COLO668 (cell line): ENCODE data around the gene LHX1.
A peak's percentile ranks its signal among the peaks of the same experiment; 100 is the strongest.

ENCODE experiments used
- DNase-seq: peaks from one replicate; lab custom pipeline; 2025; ENCODE audit not compliant: unreplicated experiment; lab: John Stamatoyannopoulos, UW

Gene LHX1

DNA sequence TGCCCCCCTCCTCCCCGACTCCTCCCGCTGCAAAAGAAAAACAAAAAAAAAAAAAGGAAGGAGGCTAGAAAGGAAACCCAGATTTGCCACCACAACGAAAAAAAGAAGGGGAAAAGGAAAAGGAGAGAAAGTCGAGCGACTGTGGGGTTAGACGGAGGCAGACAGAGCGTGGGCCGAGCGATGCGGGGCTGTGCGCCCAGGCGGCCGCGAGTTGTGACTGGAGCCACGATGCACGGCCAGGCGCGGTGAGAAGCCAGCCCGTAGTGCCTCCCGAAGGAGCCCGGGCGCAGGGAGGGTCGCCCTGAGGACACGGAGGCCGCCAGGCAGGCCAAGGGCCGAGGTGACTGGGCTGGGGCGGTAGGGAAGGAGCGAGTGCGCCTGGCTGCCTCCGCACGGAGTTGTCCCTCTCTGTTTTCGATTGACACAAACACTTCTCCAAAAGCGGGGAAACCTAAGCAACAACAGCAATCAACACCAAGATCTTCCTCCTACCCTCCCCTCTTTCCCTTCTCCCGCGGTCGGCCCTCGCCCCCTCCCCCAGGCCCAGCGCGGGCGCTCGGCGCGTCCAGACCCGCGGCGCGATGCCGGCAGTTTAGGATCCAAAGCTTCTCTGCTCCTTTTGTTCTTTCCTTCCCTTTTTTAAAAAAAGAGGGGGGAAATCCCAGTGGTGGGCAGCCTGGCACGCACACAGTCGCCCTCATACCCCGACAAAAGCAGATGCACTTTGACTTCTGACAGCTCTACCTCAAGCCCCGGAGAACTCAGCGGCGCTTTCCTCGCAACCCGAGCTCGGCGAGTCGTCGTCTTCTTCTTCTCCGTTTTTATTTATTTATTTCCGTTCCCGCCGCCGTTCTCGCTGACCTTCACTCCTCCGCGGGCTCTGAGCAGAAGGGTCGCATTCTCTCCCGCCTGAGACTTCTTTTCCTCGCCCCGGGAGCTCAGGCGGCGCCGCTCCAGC, at the start of gene LHX1:
Gene LHX1 (plus strand): TSS at position 475 of the 958 bp plus-strand sequence. CDS start 723 bp downstream, outside the sequence.
- peak; percentile 6 for DNase-seq

- peak; percentile 5 for DNase-seq
Observed at GRCh38 chr17:36888236-36888951, 48.9 kb upstream of the LHX1 start.

- no peak for DNase-seq
Observed at GRCh38 chr17:36889770-36890349, 47.4 kb upstream of the LHX1 start.

DNA sequence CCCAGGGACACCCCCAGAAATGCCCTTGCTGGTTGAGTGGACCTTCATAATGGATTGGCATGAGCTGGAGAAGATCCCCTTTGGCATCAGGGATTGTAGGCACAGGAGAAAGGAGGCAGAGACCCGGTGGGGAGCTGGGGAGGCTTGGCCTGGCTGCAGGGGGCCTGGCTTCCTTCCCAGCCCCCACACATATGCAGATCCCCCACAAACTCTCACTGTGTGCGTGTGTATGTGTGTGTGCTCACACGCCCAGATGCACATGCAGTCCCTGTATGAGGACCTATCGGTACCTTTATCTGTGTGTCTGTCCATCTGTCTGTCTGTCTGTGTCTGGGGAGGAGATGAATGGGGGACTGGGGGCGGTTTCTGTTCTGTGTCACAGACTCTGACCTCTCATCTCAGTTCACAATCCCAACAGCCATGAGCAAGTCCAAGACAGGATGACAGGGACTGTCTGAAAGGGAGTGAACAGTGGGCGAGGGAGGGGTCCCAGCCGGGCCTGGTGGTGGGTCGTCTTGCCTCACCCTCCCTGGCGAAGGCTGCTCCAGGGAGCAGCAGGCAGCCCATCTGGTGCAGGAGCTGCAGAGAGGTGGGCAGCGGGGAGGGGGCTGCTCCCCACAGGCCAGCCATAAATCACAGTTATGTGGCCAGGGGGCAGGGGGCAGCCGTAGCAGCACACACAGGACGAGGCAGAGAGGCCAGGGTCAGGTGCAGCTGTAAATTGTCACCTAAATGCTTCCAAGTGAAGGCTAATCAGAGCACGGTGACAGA, 46.7 kb upstream of the LHX1 start:
- no peak for DNase-seq

GRCh38 chr17:36892112-36892838, 45.0 kb upstream of the LHX1 start:
- no peak for DNase-seq

GRCh38 chr17:36894177-36894576, 43.1 kb upstream of the LHX1 start:
- no peak for DNase-seq

DNA sequence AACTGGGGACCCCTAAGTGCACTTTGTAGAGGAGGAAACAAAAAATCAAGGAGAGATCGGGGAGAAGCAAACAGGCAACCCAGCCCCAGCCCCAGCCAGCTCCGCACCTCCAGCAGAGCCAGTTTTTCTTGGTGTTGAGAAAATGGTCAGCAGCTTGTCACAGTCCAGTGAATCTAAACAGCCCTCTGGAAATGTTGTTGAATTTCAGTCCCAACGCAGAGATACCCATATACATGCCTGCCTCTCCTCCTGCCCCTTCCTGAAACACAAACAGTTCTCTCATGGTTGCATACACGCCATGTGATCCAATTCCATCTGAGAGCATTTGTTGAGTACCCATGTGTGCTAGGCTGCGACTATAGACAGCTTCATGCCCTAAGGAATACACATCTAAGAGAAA, 42.4 kb upstream of the LHX1 start:
- no peak for DNase-seq

GRCh38 chr17:36899250-36900159, 37.8 kb upstream of the LHX1 start:
- DNase-seq = no peak

GRCh38 chr17:36900160-36900512, 37.1 kb upstream of the LHX1 start:
- no peak for DNase-seq

DNA sequence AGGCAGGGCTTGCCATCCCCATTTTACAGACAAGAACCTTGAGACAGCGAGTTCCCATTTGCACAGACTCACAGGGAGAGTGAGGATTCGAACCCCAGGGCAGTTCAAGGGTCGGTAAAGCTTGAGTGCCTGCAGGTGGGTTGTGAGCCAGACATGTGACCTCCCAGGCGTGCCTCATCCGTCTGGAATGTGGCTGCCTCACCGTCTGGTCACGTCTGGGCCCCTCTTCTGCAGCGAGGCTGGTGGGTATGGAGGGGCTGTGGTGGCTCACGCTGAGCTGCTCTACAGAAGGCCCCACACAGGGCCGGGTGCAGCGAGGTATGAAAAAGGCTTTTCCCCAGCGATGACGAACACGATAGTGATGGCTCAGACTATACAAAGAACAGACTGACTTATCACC, 35.8 kb upstream of the LHX1 start:
- no peak for DNase-seq

DNA sequence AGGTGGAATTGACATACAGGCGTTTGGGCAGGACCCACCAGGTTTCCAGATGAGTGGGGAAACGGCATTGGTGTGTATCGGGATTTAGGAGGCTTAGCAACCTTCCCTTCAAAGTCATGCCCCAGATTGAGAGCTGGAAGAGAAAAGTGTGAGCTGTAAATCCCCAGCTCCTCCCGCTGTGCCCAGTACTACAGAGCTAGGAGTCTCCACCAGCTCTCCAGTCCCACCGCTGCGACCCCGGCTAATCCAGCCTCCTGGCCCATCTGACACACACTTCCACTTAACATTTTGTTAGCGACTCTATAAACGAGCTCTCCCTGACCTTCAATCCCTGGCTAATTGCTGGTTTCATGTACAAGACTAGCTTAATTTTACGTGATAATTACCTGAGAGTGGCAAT, 29.9 kb upstream of the LHX1 start:
- no peak for DNase-seq

GRCh38 chr17:36910513-36910912, 26.8 kb upstream of the LHX1 start:
- DNase-seq = no peak

- no peak for DNase-seq
Observed at GRCh38 chr17:36911001-36911400, 26.3 kb upstream of the LHX1 start.

DNA sequence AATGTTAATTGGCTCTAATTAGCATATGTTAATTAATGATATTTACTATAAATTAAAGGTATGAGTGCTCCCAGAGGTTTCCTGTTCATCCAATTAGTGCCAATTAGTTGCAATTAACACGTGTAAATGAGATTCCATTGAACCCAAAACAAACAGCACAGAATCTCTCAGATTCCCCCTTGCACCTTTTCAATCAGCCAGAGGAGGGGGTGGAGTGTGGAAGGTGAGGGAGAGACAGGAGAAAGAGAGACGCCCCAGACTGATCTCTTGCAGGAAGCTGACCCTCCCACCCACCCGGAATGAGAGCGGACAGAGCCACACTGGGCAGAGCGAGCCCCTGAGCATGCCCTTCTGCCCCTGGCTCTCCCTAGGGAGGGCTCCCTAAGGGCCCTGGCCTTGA, 24.1 kb upstream of the LHX1 start:
- no peak for DNase-seq

- no peak for DNase-seq
Observed at GRCh38 chr17:36918211-36918691, 19.0 kb upstream of the LHX1 start.

DNA sequence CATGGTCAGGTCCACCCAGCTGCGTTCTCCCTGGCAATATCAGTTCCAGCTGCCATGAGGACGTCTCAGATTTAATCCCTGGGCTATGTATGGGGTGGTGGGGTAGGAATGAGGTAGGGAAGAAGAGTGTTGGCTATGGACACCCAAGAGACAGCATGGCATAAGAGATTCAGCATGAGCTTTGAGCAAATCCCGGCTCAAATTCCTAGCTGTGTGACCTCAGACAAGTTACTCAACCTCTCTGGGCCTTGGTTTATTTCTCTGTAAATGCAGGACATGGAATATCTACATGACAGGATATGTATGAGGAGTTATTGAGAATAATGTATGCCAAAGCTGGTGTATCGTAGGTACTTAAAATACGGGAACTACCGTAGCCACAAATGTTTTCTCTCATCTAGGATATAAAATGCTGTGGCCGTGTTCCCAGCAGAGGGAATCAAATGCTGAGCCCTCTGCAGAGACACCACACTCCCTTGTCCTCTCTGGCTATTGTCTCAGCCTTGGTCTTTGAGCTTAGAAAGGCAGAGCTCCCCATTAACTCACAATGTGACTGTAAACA, 17.8 kb upstream of the LHX1 start:
- DNase-seq = no peak

DNA sequence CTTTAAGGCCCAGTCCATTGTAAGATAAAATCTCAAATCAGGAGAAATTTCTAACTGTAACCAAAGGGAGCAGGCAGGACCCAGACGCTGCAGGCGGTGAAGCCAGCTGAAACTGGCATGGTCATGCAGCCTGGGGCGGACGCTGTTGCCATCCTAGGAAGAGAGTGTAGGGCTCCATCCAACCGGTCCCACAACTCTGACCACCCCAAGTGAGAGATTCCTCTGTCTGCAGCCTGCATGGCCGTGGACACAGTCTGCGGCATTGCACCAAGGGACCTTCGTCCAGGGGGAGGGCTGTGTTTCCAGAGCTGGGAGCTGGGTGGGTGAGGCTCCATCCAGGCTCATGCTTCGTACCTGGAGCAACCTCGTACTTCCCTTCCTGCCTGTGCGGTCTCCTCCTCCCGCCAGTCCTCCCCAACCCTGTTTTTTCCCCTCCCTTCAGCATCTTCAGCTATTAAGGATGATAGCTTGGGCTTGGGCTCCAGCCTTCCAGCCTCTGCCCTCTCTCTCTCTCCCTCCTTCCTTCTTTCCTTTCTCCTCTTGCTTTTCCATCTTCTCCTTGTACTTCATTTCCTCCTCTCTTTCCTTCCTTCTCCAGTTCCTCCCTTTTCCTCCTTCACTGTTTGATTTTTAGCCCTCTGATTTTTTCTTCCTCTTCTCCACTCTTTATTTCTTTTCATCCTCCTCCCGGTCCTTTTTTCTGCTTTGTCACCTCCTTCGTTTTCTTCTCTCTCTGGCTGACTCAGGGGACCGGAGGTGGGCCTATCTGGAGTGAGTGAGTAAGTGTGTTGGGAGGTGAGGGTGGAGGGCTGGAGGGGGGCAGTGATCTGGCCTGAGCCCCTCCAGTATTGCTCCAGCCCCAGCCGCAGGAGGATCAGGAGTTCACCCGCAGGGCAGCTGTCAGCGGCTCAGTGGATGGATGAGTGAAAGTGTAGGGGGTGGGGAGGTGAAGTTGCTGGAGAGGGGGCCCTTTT, 17.0 kb upstream of the LHX1 start:
- no peak for DNase-seq
